Measurements from ENCODE around the gene PPP2R2B.

PPP2R2B gene

GRCh38 chr5:146821732-146822131 lies 56.8 kb downstream of the PPP2R2B start:
- DNase-seq, result no peak

- DNase-seq, result no peak
Measured at GRCh38 chr5:146820987-146821386, 57.6 kb downstream of the PPP2R2B start.

GRCh38 chr5:146818822-146819221 lies 59.7 kb downstream of the PPP2R2B start:
- DNase-seq, result no peak

GRCh38 chr5:146817973-146818372 lies 60.6 kb downstream of the PPP2R2B start:
- DNase-seq, result no peak

- no peak for DNase-seq
Measured at GRCh38 chr5:146816775-146817387, 61.7 kb downstream of the PPP2R2B start.

- DNase-seq, result no peak
Measured at GRCh38 chr5:146815411-146815810, 63.1 kb downstream of the PPP2R2B start.

- no peak for DNase-seq
Measured at GRCh38 chr5:146813346-146814157, 65.0 kb downstream of the PPP2R2B start.

- DNase-seq, result no peak
Measured at GRCh38 chr5:146805081-146805480, 73.5 kb downstream of the PPP2R2B start.

GRCh38 chr5:146802945-146803522 lies 75.5 kb downstream of the PPP2R2B start:
- DNase-seq, result no peak

GRCh38 chr5:146799671-146800070 lies 78.9 kb downstream of the PPP2R2B start:
- DNase-seq, result no peak

- DNase-seq, result no peak
Measured at GRCh38 chr5:146799231-146799630, 79.3 kb downstream of the PPP2R2B start.

GRCh38 chr5:146797658-146798057 lies 80.9 kb downstream of the PPP2R2B start:
- DNase-seq, result no peak

- no peak for DNase-seq
Measured at GRCh38 chr5:146796911-146797310, 81.6 kb downstream of the PPP2R2B start.

GRCh38 chr5:146796144-146796543 lies 82.4 kb downstream of the PPP2R2B start:
- no peak for DNase-seq

GRCh38 chr5:146794326-146795029 lies 84.1 kb downstream of the PPP2R2B start:
- DNase-seq, result peak; percentile 55

- DNase-seq, result peak; percentile 7
Measured at GRCh38 chr5:146793709-146794108, 84.8 kb downstream of the PPP2R2B start.

GRCh38 chr5:146791471-146791870 lies 87.1 kb downstream of the PPP2R2B start:
- no peak for DNase-seq

- DNase-seq, result no peak
Measured at GRCh38 chr5:146789712-146790653, 88.6 kb downstream of the PPP2R2B start.

- DNase-seq, result no peak
Measured at GRCh38 chr5:146788898-146789297, 89.7 kb downstream of the PPP2R2B start.

- DNase-seq, result no peak
Measured at GRCh38 chr5:146785065-146785464, 93.5 kb downstream of the PPP2R2B start.

GRCh38 chr5:146781157-146781556 lies 97.4 kb downstream of the PPP2R2B start:
- no peak for DNase-seq

- no peak for DNase-seq
Measured at GRCh38 chr5:146779211-146779869, 99.2 kb downstream of the PPP2R2B start.
